Measurements from ENCODE around the gene KPNA1.

DNA sequence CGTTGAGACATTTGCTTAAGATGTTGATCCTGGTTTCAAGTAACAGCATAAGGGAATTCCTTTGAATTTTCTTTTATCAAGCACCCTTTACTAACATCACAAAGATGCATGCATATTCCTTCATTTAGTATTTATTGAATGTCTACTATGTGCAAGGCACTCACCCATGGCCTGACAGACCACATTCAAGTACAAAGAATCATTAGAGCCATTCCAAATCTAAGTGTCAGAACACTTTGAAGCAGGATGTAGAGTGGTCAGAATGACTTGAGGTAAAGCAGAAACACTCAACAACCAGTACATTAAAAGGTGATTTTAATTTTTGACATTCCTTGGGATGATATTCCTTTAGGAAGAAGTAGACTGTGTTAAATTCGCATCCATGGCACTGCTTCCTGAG, 92.9 kb downstream of the KPNA1 start:
- TF ChIP-seq, protein P1, sequence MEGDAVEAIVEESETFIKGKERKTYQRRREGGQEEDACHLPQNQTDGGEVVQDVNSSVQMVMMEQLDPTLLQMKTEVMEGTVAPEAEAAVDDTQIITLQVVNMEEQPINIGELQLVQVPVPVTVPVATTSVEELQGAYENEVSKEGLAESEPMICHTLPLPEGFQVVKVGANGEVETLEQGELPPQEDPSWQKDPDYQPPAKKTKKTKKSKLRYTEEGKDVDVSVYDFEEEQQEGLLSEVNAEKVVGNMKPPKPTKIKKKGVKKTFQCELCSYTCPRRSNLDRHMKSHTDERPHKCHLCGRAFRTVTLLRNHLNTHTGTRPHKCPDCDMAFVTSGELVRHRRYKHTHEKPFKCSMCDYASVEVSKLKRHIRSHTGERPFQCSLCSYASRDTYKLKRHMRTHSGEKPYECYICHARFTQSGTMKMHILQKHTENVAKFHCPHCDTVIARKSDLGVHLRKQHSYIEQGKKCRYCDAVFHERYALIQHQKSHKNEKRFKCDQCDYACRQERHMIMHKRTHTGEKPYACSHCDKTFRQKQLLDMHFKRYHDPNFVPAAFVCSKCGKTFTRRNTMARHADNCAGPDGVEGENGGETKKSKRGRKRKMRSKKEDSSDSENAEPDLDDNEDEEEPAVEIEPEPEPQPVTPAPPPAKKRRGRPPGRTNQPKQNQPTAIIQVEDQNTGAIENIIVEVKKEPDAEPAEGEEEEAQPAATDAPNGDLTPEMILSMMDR (IDR thresholded peaks at IDR 0.05) = no peak
- no peak for TF ChIP-seq POLR2A (IDR thresholded peaks at IDR 0.05)
- TF ChIP-seq EP300 (IDR thresholded peaks at IDR 0.05) = no peak
